ENCODE data around the gene SRPX. TPM values are rescaled to one million over a fixed set of nuclear protein-coding genes. Genes with fewer than 3 reads are reported as not detected.
A peak's percentile ranks its signal among the peaks of the same experiment; 100 is the strongest.

SRPX gene, protein sequence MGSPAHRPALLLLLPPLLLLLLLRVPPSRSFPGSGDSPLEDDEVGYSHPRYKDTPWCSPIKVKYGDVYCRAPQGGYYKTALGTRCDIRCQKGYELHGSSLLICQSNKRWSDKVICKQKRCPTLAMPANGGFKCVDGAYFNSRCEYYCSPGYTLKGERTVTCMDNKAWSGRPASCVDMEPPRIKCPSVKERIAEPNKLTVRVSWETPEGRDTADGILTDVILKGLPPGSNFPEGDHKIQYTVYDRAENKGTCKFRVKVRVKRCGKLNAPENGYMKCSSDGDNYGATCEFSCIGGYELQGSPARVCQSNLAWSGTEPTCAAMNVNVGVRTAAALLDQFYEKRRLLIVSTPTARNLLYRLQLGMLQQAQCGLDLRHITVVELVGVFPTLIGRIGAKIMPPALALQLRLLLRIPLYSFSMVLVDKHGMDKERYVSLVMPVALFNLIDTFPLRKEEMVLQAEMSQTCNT
- polyA plus RNA-seq (2011; rRNA removed): 1.8 and 1.9 TPM in 2 replicates
- 1.3 and 1.6 TPM in 2 replicates for polyA plus RNA-seq (2012; cell fraction: cytosol; rRNA removed)
- polyA plus RNA-seq (2012; cell fraction: nucleus; rRNA removed): 2.2 and 4.0 TPM in 2 replicates
- 2.7 to 4.4 TPM (median 3.8 TPM) in 3 replicates for polyA plus RNA-seq (2017; fragmentation: RNase III; extraction: RNeasy Plus Mini Kit Qiagen cat#74134 plus additional on column Dnase treatment)
- 1.1 and 1.3 TPM in 2 replicates for polyA minus RNA-seq (2011; rRNA and poly(A)+ RNA removed)

DNA sequence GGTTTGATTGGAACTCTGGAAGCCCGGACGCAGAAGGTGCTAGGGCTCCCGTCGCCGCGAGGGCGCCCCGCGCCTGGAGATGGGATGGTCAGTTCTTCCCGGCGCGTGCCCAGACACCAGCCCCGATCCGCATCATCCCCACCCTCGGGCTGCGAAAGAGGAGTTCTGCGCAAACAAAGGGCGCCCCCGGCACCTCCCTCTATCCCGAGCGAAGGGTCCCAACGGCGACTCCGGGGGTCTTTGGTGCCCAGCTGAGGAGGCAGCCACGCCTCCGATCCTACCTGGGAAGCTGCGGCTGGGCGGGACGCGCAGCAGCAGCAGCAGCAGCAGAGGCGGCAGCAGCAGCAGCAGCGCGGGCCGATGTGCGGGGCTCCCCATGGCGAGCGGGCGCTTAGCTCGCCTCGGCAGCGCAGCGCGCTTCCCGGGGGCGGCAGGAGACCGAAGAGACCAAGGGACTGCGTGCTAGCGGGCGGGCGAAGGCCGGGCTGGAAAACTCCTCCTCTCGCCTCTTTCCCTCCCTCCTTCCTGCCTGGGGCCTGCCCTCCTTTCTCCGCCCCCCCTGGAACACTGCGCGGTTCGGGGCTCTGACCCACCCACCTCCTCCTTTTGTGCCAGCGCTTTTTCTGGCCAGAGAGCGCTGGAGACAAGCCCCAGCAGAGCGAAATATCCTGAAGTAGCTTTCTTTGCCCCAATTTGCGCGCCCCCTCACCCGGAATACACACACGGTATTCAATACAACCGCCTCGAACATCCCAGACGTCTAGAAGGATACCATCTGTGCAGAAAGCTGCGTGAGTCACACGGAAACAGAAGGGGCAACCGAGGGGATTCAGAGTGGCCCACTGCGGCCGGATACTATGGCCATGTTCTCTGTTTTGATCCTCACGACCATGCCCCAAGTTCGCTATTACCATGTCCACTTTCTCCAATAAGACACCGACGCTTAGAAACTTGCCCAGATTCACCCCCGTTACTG lies at the start of gene SRPX:
Gene SRPX (minus strand): TSS at position 457 of the 976 bp plus-strand sequence. CDS start 79 bp downstream, at position 378.
- DNase-seq (ENCODE audit: low read depth in 1 of 2, low spot score in 1 of 2) (no peak), ATAC-seq (peak; percentile 77 to 85), FAIRE-seq (no peak)
- H3K4me2 ChIP-seq: peak within 1 kb of the TSS; percentile 90
- peak within 1 kb of the TSS; percentile 29 to 75; a peak in 4 of 6 replicates for H3K27ac ChIP-seq
- CTCF ChIA-PET: interaction anchor here (0.7 to 4.8 kb wide), 10 partner anchors 9 to 533 kb away, joined by 3 to 25 read pairs (median 4); partner anchors contain the start of gene RPGR
- H3K4me1 ChIP-seq: peaks cover 7% of the 10 kb centered on the region; the same call in 1 of the 3 replicates
- WGBS (ENCODE audit: missing lambda C conversion rate): 11% methylated on average over 12 of the region's 76 CpGs
- TF ChIP-seq PHF8 (IDR thresholded peaks at IDR 0.05; ENCODE audit: borderline replicate concordance, low read depth) (no peak), E2F6 (IDR thresholded peaks at IDR 0.05; ENCODE audit: borderline replicate concordance, low read depth) (peak; percentile 47; the same call in 1 of the 2 replicates), ZSCAN20 (CRISPR knock-in tag; IDR thresholded peaks at IDR 0.05) (no peak), HDAC2 (IDR thresholded peaks at IDR 0.05) (no peak), CHD4 (IDR thresholded peaks at IDR 0.05; ENCODE audit: borderline replicate concordance) (no peak), EHMT2 (IDR thresholded peaks at IDR 0.05; ENCODE audit: low read depth) (no peak), MAX (IDR thresholded peaks at IDR 0.05) (0 out of 2 replicates have a peak, but pooled peaks have one; percentile 37)
- TF ChIP-seq, protein P1, sequence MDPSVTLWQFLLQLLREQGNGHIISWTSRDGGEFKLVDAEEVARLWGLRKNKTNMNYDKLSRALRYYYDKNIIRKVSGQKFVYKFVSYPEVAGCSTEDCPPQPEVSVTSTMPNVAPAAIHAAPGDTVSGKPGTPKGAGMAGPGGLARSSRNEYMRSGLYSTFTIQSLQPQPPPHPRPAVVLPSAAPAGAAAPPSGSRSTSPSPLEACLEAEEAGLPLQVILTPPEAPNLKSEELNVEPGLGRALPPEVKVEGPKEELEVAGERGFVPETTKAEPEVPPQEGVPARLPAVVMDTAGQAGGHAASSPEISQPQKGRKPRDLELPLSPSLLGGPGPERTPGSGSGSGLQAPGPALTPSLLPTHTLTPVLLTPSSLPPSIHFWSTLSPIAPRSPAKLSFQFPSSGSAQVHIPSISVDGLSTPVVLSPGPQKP (IDR thresholded peaks at IDR 0.05; ENCODE audit: low read depth, low read length): no peak
- H3K9me3 ChIP-seq: no peaks in the 10 kb centered on the region
- POLR2A ChIA-PET: no interaction called here
- peak within 1 kb of the TSS; percentile 45 for H3K4me3 ChIP-seq

- DNase-seq (ENCODE audit: low read depth in 1 of 2, low spot score in 1 of 2) (no peak), FAIRE-seq (no peak), ATAC-seq (no peak)
- 96% methylated on average over 3 of the region's 3 CpGs for WGBS (ENCODE audit: missing lambda C conversion rate)
- H3K27ac ChIP-seq: no peak overlapping the region
- no peak overlapping the region for H3K4me3 ChIP-seq
- peaks cover 7% of the 10 kb centered on the region; the same call in 2 of the 3 replicates for H3K4me1 ChIP-seq
- H3K4me2 ChIP-seq: no peak overlapping the region
- no peaks in the 10 kb centered on the region for H3K9me3 ChIP-seq
- POLR2A ChIA-PET: no interaction called here
- no peak for TF ChIP-seq HEYL (CRISPR knock-in tag; IDR thresholded peaks at IDR 0.05)
- no peak for TF ChIP-seq SREBF2 (IDR thresholded peaks at IDR 0.05)
- TF ChIP-seq CBX8 (IDR thresholded peaks at IDR 0.05): no peak
- no peak for TF ChIP-seq JUN (IDR thresholded peaks at IDR 0.05)
- TF ChIP-seq HDAC2 (IDR thresholded peaks at IDR 0.05): no peak
- TF ChIP-seq JUNB (IDR thresholded peaks at IDR 0.05): no peak
- no peak for TF ChIP-seq MYC (IDR thresholded peaks at IDR 0.05; ENCODE audit: borderline replicate concordance, low read length)
- no peak for TF ChIP-seq EP300 (IDR thresholded peaks at IDR 0.05)
- no peak for TF ChIP-seq RCOR1 (IDR thresholded peaks at IDR 0.05; ENCODE audit: low read depth, low read length)
- TF ChIP-seq, protein P2, sequence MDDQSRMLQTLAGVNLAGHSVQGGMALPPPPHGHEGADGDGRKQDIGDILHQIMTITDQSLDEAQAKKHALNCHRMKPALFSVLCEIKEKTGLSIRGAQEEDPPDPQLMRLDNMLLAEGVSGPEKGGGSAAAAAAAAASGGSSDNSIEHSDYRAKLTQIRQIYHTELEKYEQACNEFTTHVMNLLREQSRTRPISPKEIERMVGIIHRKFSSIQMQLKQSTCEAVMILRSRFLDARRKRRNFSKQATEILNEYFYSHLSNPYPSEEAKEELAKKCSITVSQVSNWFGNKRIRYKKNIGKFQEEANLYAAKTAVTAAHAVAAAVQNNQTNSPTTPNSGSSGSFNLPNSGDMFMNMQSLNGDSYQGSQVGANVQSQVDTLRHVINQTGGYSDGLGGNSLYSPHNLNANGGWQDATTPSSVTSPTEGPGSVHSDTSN (IDR thresholded peaks at IDR 0.05): no peak
- no peak for TF ChIP-seq ESRRA (IDR thresholded peaks at IDR 0.05; ENCODE audit: borderline replicate concordance, low read length)
- no peak for TF ChIP-seq ZSCAN20 (CRISPR knock-in tag; IDR thresholded peaks at IDR 0.05)
- no peak for TF ChIP-seq EHF (CRISPR knock-in tag; IDR thresholded peaks at IDR 0.05)
- TF ChIP-seq REST (IDR thresholded peaks at IDR 0.05): no peak
- CTCF ChIA-PET: interaction anchor here (1.2 to 1.6 kb wide), 3 partner anchors 8 to 59 kb away, joined by 3 to 5 read pairs (median 3); partner anchors contain the start of gene RPGR
These were observed 47.3 kb upstream of the SRPX start for GRCh38 chrX:38268011-38268410.

All from A549 (cell line).